RWPE1 (cell line): ENCODE results near the gene CCNE1.

Experiments
- CTCF ChIA-PET: fragments of 350-600 bp; sonication (Branson Sonifier 250); formaldehyde crosslinking; extraction: SDS; loops from one replicate; lab custom pipeline; 2021; lab: Yijun Ruan, JAX
- POLR2A ChIA-PET: fragments of 400-600 bp; formaldehyde crosslinking; extraction: SDS; loops from one replicate; lab custom pipeline; 2020; ENCODE audit warnings: antibody characterized with exemption; ENCODE audit not compliant: low non-redundant PET; lab: Yijun Ruan, JAX
- DNase-seq: peaks from one replicate; pipeline ENCODE4 v3.0.0; 2012; ENCODE audit warnings: low spot score
- H3K27ac ChIP-seq: fragments of 450-650 bp; 2 replicates; pipeline ENCODE4 v1.5.1; 2017
- CTCF ChIP-seq: fragments of 450-650 bp; conservative IDR thresholded peaks from 2 replicates; pipeline ENCODE4 v1.5.1; 2017; ENCODE audit warnings: low read depth, mild to moderate bottlenecking

Gene CCNE1

GRCh38 chr19:29777781-29778309 is 33.9 kb upstream of the CCNE1 start:
- no peak for DNase-seq
- ChIA-PET POLR2A (no interaction called here), CTCF (no interaction called here)
- no peak overlapping the region for H3K27ac ChIP-seq
- TF ChIP-seq CTCF = no peak

GRCh38 chr19:29779921-29780320 is 31.9 kb upstream of the CCNE1 start:
- POLR2A ChIA-PET = no interaction called here
- CTCF ChIA-PET = no interaction called here
- H3K27ac ChIP-seq = no peak overlapping the region
- no peak for TF ChIP-seq CTCF
- DNase-seq = no peak

- ChIA-PET CTCF (no interaction called here), POLR2A (no interaction called here)
- no peak for TF ChIP-seq CTCF
- no peak for DNase-seq
- no peak overlapping the region for H3K27ac ChIP-seq
These were observed 30.2 kb upstream of the CCNE1 start for GRCh38 chr19:29781386-29782259.

GRCh38 chr19:29782260-29782580 is 29.6 kb upstream of the CCNE1 start:
- no peak for TF ChIP-seq CTCF
- POLR2A ChIA-PET = no interaction called here
- CTCF ChIA-PET = no interaction called here
- no peak for DNase-seq
- no peak overlapping the region for H3K27ac ChIP-seq

- CTCF ChIA-PET = no interaction called here
- POLR2A ChIA-PET = no interaction called here
- no peak for DNase-seq
- H3K27ac ChIP-seq = no peak overlapping the region
- TF ChIP-seq CTCF = no peak
These were observed 28.1 kb upstream of the CCNE1 start for GRCh38 chr19:29783627-29784190.

GRCh38 chr19:29784598-29785223 is 27.1 kb upstream of the CCNE1 start:
- CTCF ChIA-PET = no interaction called here
- no peak for DNase-seq
- TF ChIP-seq CTCF = no peak
- POLR2A ChIA-PET = no interaction called here
- H3K27ac ChIP-seq = no peak overlapping the region
